ENCODE measurements around the gene CCDC196. TPM values are rescaled to one million over a fixed set of nuclear protein-coding genes. Genes with fewer than 3 reads are reported as not detected.

CCDC196 gene
- total RNA-seq, 1 experiment from 2014 or later = not detected

GRCh38 chr14:66498311-66498710 is 12.1 kb downstream of the CCDC196 start (continued):
- no peak for TF ChIP-seq CTCF (IDR thresholded peaks at IDR 0.05 in 2 of 3, conservative IDR thresholded peaks at IDR 0.05 in 1 of 3; ENCODE audit: borderline replicate concordance in 1 of 3, insufficient read depth in 1 of 3, low read depth in 2 of 3, low read length in 2 of 3)
- TF ChIP-seq ZNF274 (IDR thresholded peaks at IDR 0.05; ENCODE audit: low read depth, low read length) = no peak
- no peak for TF ChIP-seq RAD21 (IDR thresholded peaks at IDR 0.05; ENCODE audit: low read depth)

GRCh38 chr14:66501592-66501991 is 15.4 kb downstream of the CCDC196 start:
- Histone ChIP-seq H3K9ac (ENCODE audit: low read length) (no peak overlapping the region), H3K9me2 (ENCODE audit: insufficient read depth) (no peaks in the 10 kb centered on the region), H3K4me2 (ENCODE audit: low read length) (no peak overlapping the region), H3K36me3 (ENCODE audit: control insufficient read depth in 1 of 2, insufficient read depth in 2 of 2, low read length in 2 of 2) (no peaks in the 10 kb centered on the region), H3K27ac (ENCODE audit: low read depth, low read length) (no peak overlapping the region), H3K4me3 (replicated peaks in 1 of 2; ENCODE audit: low read depth in 1 of 2, low read length in 2 of 2) (no peak overlapping the region), H4K20me1 (ENCODE audit: insufficient read depth) (no peaks in the 10 kb centered on the region), H3K27me3 (ENCODE audit: insufficient read depth, low read length) (no peaks in the 10 kb centered on the region), H2AFZ (ENCODE audit: low read depth, low read length, poor library complexity, severe bottlenecking) (no peak overlapping the region), H3K4me1 (ENCODE audit: control insufficient read depth in 1 of 2, insufficient read depth in 2 of 2, low read length in 2 of 2) (peaks cover 2 to 5% of the 10 kb centered on the region in 2 experiments; a peak in 2 of 4 replicates), H3K79me2 (ENCODE audit: insufficient read depth, low read length) (no peaks in the 10 kb centered on the region), H3K9me3 (ENCODE audit: control insufficient read depth in 1 of 2, insufficient read depth in 1 of 2, low read depth in 1 of 2, low read length in 2 of 2) (no peaks in the 10 kb centered on the region)
- BruUV-seq (replicated peaks) = no TSS peak
- CTCF ChIA-PET = no interaction called here
- RAD21 ChIA-PET (ENCODE audit: low non-redundant PET in 1 of 2, low total read pairs in 2 of 2, uncharacterized antibody in 2 of 2, unreplicated experiment in 2 of 2) = no interaction called here
- intact Hi-C loops (cut with micrococcal nuclease) = no loop called here
- DNase-seq (ENCODE audit: low read depth, low spot score) = no peak
- POLR2A ChIA-PET = no interaction called here
- ATAC-seq = no peak
- TF ChIP-seq POLR2AphosphoS5 (IDR thresholded peaks at IDR 0.05; ENCODE audit: low read depth, low read length) (no peak), CTCF (IDR thresholded peaks at IDR 0.05 in 2 of 3, conservative IDR thresholded peaks at IDR 0.05 in 1 of 3; ENCODE audit: borderline replicate concordance in 1 of 3, insufficient read depth in 1 of 3, low read depth in 2 of 3, low read length in 2 of 3) (no peak), ATF3 (IDR thresholded peaks at IDR 0.05) (no peak), YY1 (IDR thresholded peaks at IDR 0.05; ENCODE audit: extremely low read depth, insufficient replicate concordance, low read depth, low read length) (no peak), MAX (IDR thresholded peaks at IDR 0.05) (no peak), SRF (IDR thresholded peaks at IDR 0.05; ENCODE audit: low read depth) (no peak), REST (IDR thresholded peaks at IDR 0.05; ENCODE audit: low read depth) (no peak), FOSL1 (IDR thresholded peaks at IDR 0.05; ENCODE audit: low read depth) (no peak), CBX3 (IDR thresholded peaks at IDR 0.05; ENCODE audit: low read depth) (no peak), SP1 (IDR thresholded peaks at IDR 0.05; ENCODE audit: low read depth) (no peak), CEBPB (IDR thresholded peaks at IDR 0.05; ENCODE audit: low read depth) (no peak), ZNF274 (IDR thresholded peaks at IDR 0.05; ENCODE audit: low read depth, low read length) (no peak), POLR2A (IDR thresholded peaks at IDR 0.05; ENCODE audit: borderline replicate concordance, extremely low read depth, insufficient read depth, insufficient read length) (no peak), ELF1 (IDR thresholded peaks at IDR 0.05; ENCODE audit: borderline replicate concordance, low read depth) (no peak), TCF7L2 (IDR thresholded peaks at IDR 0.05; ENCODE audit: borderline replicate concordance, extremely low read depth, insufficient read depth, insufficient read length) (no peak), EZH2phosphoT487 (IDR thresholded peaks at IDR 0.05; ENCODE audit: borderline replicate concordance) (no peak), RAD21 (IDR thresholded peaks at IDR 0.05; ENCODE audit: low read depth) (no peak), SIN3A (IDR thresholded peaks at IDR 0.05; ENCODE audit: low read depth) (no peak)

All from HCT116 (cell line).